Activated T-cell treated with anti-CD3 and anti-CD28 coated beads, Interleukin-2, amount 50 U/mL, for 48 hours (primary cell): Measurements from ENCODE around the gene CIAPIN1.

ENCODE experiments used
- DNase-seq, 2 experiments: peaks; one replicate each; pipeline ENCODE4 v3.0.0-alpha.2; 2020

Gene CIAPIN1

DNA sequence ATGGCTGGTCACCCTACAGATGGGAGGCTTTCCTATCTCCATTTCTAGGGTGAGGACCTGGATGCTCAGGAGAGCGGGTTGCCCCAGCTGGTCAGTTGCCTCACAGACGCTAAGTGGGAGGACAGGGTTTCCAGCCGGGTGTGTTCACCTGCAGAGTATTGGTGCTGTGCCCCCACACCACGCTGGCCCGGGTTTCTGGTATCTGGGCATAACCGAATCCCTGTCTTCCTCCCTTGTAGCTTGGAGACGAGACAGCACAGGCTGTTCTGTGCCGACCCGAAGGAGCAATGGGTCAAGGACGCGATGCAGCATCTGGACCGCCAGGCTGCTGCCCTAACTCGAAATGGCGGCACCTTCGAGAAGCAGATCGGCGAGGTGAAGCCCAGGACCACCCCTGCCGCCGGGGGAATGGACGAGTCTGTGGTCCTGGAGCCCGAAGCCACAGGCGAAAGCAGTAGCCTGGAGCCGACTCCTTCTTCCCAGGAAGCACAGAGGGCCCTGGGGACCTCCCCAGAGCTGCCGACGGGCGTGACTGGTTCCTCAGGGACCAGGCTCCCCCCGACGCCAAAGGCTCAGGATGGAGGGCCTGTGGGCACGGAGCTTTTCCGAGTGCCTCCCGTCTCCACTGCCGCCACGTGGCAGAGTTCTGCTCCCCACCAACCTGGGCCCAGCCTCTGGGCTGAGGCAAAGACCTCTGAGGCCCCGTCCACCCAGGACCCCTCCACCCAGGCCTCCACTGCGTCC lies 65.2 kb downstream of the CIAPIN1 start:
- no peak for DNase-seq

DNA sequence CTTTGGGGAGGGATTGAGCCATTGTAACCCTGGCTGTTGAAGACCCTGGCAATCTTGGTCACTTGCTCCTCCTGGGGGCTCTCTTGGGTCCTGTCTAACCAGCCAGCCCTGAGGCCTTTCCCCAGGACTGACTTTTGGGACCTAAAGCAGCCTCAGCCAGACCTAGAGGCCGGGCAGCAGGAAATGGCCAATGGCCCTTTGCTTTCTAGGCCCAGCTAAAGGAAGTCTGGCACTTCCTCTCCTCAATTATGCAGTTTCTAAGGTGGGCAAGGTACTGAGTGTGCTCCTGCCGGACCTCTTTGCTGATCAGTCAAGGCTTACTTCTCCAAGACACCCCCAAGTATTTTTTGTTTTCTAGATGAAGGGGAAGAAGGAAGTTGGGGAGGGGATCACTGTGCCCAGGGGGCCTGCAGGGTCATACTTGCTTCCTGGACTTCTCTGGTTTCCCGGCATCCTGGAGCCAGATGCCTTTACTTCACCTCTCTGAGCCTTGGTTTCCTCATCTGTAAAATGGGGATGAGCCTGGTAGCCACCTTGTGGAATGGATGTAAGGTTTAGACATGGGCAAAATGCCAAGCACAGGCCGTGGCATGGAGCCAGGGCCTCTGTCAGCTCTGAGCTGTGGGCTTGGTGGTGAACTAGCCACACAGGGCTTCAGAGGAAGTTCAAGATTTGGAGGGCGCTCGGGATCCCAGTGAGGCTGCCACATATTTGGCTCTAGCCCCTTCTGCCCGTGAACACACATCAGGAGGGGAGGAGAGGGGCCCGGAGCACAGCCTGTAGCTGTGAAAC lies 66.3 kb downstream of the CIAPIN1 start:
- peak in 1 of 2 experiments; percentile 28 for DNase-seq

DNA sequence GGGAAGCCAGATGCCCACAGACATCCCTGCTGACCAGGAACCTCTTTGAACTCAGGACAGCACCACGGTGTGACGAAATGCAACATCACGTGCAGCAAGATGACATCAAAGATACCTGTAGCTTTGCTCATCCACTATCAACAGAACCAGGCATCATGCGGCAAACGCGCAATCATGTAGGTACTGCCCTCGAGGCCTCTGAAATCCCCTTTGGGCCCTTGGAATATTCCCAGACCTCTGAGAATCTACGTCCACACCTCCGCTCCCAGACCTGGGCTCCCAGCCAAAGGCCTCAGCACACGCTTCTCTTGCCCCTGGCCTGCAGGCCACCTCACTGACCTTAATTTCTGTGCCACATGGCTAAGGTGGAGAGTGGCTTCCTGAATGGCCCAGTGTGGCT lies 67.6 kb downstream of the CIAPIN1 start:
- no peak for DNase-seq
